Vagina (tissue), 2 donors: ENCODE data around the gene PAPPA2. TPM values are rescaled to one million over a fixed set of nuclear protein-coding genes. Genes with fewer than 3 reads are reported as not detected.

Experiments
- DNase-seq, 2 donors: peaks; one replicate each; pipeline ENCODE4 v3.0.0-alpha.2; 2017; ENCODE audit errors: extremely low spot score in 2 of 2
- H3K27ac ChIP-seq: fragments of 200-600 bp; sonication (generic); one replicate; pipeline ENCODE4 v1.5.1; 2019
- H3K27me3 ChIP-seq: fragments of 200-600 bp; sonication (generic); one replicate; pipeline ENCODE4 v1.5.1; 2019
- H3K36me3 ChIP-seq, 2 donors: fragments of 200-600 bp; sonication (generic); one replicate each; pipeline ENCODE4 v1.5.1; 2017 to 2019
- H3K4me1 ChIP-seq: fragments of 200-600 bp; sonication (generic); one replicate; pipeline ENCODE4 v1.5.1; 2019
- H3K4me3 ChIP-seq, 2 donors: fragments of 200-600 bp; sonication (generic); 1 replicate in 1 of 2; 2 replicates in 1 of 2; pipeline ENCODE4 v1.5.1; 2016 to 2019
- H3K9me3 ChIP-seq: fragments of 200-600 bp; sonication (generic); one replicate; pipeline ENCODE4 v1.5.1; 2019
- POLR2A ChIP-seq, 2 donors: fragments of 450-650 bp; IDR thresholded peaks; one replicate each; pipeline ENCODE4 v1.6.1; 2017; ENCODE audit warnings: antibody characterized with exemption in 2 of 2, mild to moderate bottlenecking in 2 of 2, moderate library complexity in 2 of 2
- POLR2AphosphoS5 ChIP-seq, 2 donors: sonication (generic); formaldehyde crosslinking; IDR thresholded peaks; one replicate each; pipeline ENCODE4 v1.9.0; 2017; ENCODE audit warnings: antibody characterized with exemption in 2 of 2, mild to moderate bottlenecking in 2 of 2, low read depth in 1 of 2; ENCODE audit not compliant: insufficient read depth in 1 of 2
- intact Hi-C: fragments of 100-400 bp; cut with DNase I; formaldehyde crosslinking; loops from one replicate; pipeline ENCODE4 v1.15.1; 2023
- total RNA-seq: library from RNA; depleted of rRNA; stranded (reverse); fragments of >200 nt; gene quantifications from one replicate; pipeline ENCODE4 v1.2.3, GENCODE V29; 2016
- TF ChIP-seq, protein P1 (sequence below), 3 experiments: fragments of 450-650 bp in 2 of 3; fragments of 200-600 bp in 1 of 3; sonication (generic) in 1 of 3; IDR thresholded peaks; one replicate each; pipeline ENCODE4 v1.5.1; 2017 to 2019; ENCODE audit warnings: antibody characterized with exemption in 3 of 3, mild to moderate bottlenecking in 2 of 3, moderate library complexity in 2 of 3

The PAPPA2 gene
- total RNA-seq, 1 donor from 2014 or later, result 0.25 TPM

DNA sequence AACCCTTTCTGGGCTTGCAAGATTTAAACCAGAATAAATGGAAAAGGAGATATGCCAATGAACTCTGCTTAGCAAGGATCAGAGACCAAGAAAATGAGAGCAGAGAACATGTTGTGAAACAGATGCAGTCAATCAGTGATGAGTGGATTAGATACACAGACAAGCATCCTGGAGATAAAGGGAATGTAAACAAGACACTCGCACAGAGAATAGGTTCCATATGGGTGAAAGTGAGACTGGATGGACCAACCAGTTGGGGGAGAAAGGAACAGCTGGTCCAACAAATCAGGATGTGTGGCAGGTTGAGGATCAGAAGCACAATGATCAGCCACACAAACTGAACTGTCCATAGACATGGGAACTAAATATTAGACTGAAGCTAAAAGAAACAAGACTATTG is 363.3 kb downstream of the PAPPA2 start:
- no peak for DNase-seq
- TF ChIP-seq POLR2A (IDR thresholded peaks at IDR 0.05) (no peak), POLR2AphosphoS5 (IDR thresholded peaks at IDR 0.05; ENCODE audit: insufficient read depth in 1 of 2, low read depth in 1 of 2) (no peak)
- TF ChIP-seq, protein P1, sequence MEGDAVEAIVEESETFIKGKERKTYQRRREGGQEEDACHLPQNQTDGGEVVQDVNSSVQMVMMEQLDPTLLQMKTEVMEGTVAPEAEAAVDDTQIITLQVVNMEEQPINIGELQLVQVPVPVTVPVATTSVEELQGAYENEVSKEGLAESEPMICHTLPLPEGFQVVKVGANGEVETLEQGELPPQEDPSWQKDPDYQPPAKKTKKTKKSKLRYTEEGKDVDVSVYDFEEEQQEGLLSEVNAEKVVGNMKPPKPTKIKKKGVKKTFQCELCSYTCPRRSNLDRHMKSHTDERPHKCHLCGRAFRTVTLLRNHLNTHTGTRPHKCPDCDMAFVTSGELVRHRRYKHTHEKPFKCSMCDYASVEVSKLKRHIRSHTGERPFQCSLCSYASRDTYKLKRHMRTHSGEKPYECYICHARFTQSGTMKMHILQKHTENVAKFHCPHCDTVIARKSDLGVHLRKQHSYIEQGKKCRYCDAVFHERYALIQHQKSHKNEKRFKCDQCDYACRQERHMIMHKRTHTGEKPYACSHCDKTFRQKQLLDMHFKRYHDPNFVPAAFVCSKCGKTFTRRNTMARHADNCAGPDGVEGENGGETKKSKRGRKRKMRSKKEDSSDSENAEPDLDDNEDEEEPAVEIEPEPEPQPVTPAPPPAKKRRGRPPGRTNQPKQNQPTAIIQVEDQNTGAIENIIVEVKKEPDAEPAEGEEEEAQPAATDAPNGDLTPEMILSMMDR (IDR thresholded peaks at IDR 0.05), result no peak
- Histone ChIP-seq H3K9me3 (no peaks in the 10 kb centered on the region), H3K36me3 (no peaks in the 10 kb centered on the region), H3K27ac (no peak overlapping the region), H3K27me3 (no peaks in the 10 kb centered on the region), H3K4me1 (no peaks in the 10 kb centered on the region), H3K4me3 (no peak overlapping the region)
- intact Hi-C loops, result no loop called here

- no peak for DNase-seq
- intact Hi-C loops, result no loop called here
- Histone ChIP-seq H3K27me3 (no peaks in the 10 kb centered on the region), H3K4me1 (no peaks in the 10 kb centered on the region), H3K9me3 (no peaks in the 10 kb centered on the region), H3K4me3 (no peak overlapping the region), H3K27ac (no peak overlapping the region), H3K36me3 (no peaks in the 10 kb centered on the region)
- TF ChIP-seq, protein P1 (IDR thresholded peaks at IDR 0.05), result no peak
Observed at GRCh38 chr1:176829261-176829660, 366.3 kb downstream of the PAPPA2 start.

- intact Hi-C loops, result no loop called here
- H3K27me3 ChIP-seq, result no peaks in the 10 kb centered on the region
- TF ChIP-seq, protein P1 (IDR thresholded peaks at IDR 0.05), result no peak
- TF ChIP-seq POLR2A (IDR thresholded peaks at IDR 0.05) (no peak), POLR2AphosphoS5 (IDR thresholded peaks at IDR 0.05; ENCODE audit: insufficient read depth in 1 of 2, low read depth in 1 of 2) (no peak)
- no peaks in the 10 kb centered on the region for H3K9me3 ChIP-seq
- no peak for DNase-seq
- no peak overlapping the region for H3K27ac ChIP-seq
- H3K36me3 ChIP-seq, result no peaks in the 10 kb centered on the region
- H3K4me1 ChIP-seq, result no peaks in the 10 kb centered on the region
- H3K4me3 ChIP-seq, result no peak overlapping the region
Observed at GRCh38 chr1:176831150-176831549, 368.2 kb downstream of the PAPPA2 start.

DNA sequence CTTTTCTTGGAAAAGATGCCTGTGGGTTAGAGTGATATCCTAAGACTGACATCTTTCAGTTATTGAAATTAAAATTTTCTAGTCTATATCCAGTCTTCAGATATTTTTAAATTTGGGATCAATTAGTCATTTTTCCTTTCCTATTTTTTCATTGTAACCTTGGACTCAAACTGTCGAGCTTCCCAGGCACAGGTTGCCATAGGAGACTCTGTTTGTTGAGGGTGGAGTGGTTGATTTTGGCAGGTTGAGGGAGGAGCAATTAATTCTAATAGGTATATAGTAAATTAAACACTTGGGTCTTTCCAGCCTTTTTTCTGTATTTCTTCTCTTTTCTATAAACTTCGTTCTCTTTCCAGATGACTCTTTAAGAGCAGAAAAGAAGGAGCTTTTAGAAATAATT is 374.7 kb downstream of the PAPPA2 start:
- no peak overlapping the region for H3K27ac ChIP-seq
- no peak for TF ChIP-seq POLR2AphosphoS5 (IDR thresholded peaks at IDR 0.05; ENCODE audit: insufficient read depth in 1 of 2, low read depth in 1 of 2)
- no peak for TF ChIP-seq POLR2A (IDR thresholded peaks at IDR 0.05)
- TF ChIP-seq, protein P1 (IDR thresholded peaks at IDR 0.05), result no peak
- H3K4me3 ChIP-seq, result no peak overlapping the region
- intact Hi-C loops, result no loop called here
- no peak for DNase-seq
- H3K27me3 ChIP-seq, result no peaks in the 10 kb centered on the region
- H3K4me1 ChIP-seq, result no peaks in the 10 kb centered on the region
- no peaks in the 10 kb centered on the region for H3K9me3 ChIP-seq
- no peaks in the 10 kb centered on the region for H3K36me3 ChIP-seq

DNA sequence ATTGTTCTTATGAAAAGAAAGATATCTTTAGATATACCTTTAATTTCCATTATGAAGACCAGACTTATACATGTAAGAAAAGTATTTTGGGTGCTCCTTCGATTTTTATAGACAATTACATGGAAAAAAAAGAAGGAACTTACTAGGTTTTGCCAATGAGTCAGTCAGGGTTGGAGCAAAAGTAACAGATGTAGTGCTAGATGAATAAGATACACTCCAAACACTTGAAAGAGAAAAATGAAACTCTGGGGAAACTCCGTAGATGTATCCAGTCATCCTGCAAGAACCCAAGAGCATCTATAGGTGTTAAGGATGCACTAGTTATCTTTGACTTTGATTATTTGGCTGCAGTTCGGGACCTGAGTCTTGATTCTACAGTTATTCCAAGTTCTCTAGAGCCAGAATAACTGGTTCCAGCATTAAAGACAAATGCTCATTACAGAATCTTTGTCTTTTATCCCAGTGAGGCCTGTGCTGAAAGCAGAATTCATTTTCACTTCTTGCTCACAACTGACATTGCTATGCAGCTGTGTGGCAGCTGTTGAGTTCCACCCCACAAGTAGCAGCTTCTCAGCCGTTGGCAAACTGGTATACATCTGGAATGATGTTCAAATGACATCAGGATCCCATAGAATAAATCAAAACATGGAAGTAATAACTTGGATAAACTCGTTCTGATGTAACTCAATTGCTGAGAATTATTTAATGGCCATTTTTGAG is 375.5 kb downstream of the PAPPA2 start:
- Histone ChIP-seq H3K9me3 (no peaks in the 10 kb centered on the region), H3K36me3 (no peaks in the 10 kb centered on the region), H3K27ac (no peak overlapping the region), H3K27me3 (no peaks in the 10 kb centered on the region), H3K4me1 (no peaks in the 10 kb centered on the region), H3K4me3 (no peak overlapping the region)
- no peak for DNase-seq
- intact Hi-C loops, result no loop called here
- TF ChIP-seq POLR2A (IDR thresholded peaks at IDR 0.05), result no peak
- TF ChIP-seq, protein P1 (IDR thresholded peaks at IDR 0.05), result no peak
- no peak for TF ChIP-seq POLR2AphosphoS5 (IDR thresholded peaks at IDR 0.05; ENCODE audit: insufficient read depth in 1 of 2, low read depth in 1 of 2)
